ENCODE results near the gene ANKRD6.
"Not testable (repeated sequence)": the region's sequence is repeated elsewhere in the genome, so short reads cannot be mapped to it uniquely, and the experiment has no call there.

ANKRD6 gene

GRCh38 chr6:89393659-89394058 lies 39.3 kb upstream of the ANKRD6 start:
- no peak for TF ChIP-seq CTCF (conservative IDR thresholded peaks at IDR 0.05; ENCODE audit: low read length)
- H3K4me3 ChIP-seq (ENCODE audit: low read length): no peak overlapping the region
- no peak for DNase-seq (ENCODE audit: low read depth)

GRCh38 chr6:89397884-89398283 lies 35.1 kb upstream of the ANKRD6 start:
- DNase-seq (ENCODE audit: low read depth): not testable (repeated sequence)

GRCh38 chr6:89398762-89399525 lies 34.0 kb upstream of the ANKRD6 start:
- TF ChIP-seq CTCF (conservative IDR thresholded peaks at IDR 0.05; ENCODE audit: low read length): no peak
- no peak overlapping the region for H3K4me3 ChIP-seq (ENCODE audit: low read length)
- DNase-seq (ENCODE audit: low read depth): no peak

More at GRCh38 chr6:89397884-89398283, 35.1 kb upstream of the ANKRD6 start:
- H3K4me3 ChIP-seq (ENCODE audit: low read length): not testable (repeated sequence)

- TF ChIP-seq CTCF (conservative IDR thresholded peaks at IDR 0.05; ENCODE audit: low read length): no peak
- no peak for DNase-seq (ENCODE audit: low read depth)
- no peak overlapping the region for H3K4me3 ChIP-seq (ENCODE audit: low read length)
Measured at GRCh38 chr6:89400050-89400449, 32.9 kb upstream of the ANKRD6 start.

GRCh38 chr6:89400912-89401399 lies 32.0 kb upstream of the ANKRD6 start:
- TF ChIP-seq CTCF (conservative IDR thresholded peaks at IDR 0.05; ENCODE audit: low read length): no peak
- no peak overlapping the region for H3K4me3 ChIP-seq (ENCODE audit: low read length)
- DNase-seq (ENCODE audit: low read depth): no peak

GRCh38 chr6:89402776-89403175 lies 30.2 kb upstream of the ANKRD6 start:
- H3K4me3 ChIP-seq (ENCODE audit: low read length): no peak overlapping the region
- DNase-seq (ENCODE audit: low read depth): no peak
- TF ChIP-seq CTCF (conservative IDR thresholded peaks at IDR 0.05; ENCODE audit: low read length): no peak

GRCh38 chr6:89404512-89404911 lies 28.4 kb upstream of the ANKRD6 start:
- DNase-seq (ENCODE audit: low read depth): no peak
- no peak for TF ChIP-seq CTCF (conservative IDR thresholded peaks at IDR 0.05; ENCODE audit: low read length)
- H3K4me3 ChIP-seq (ENCODE audit: low read length): no peak overlapping the region
